GM23338 (cell line): ENCODE data around the gene YIF1A.

Experiments used
- EZH2 ChIP-seq: fragments of 200-600 bp; sonication (generic); IDR thresholded peaks from one replicate; pipeline ENCODE4 v1.8.0; 2017; ENCODE audit warnings: antibody characterized with exemption, mild to moderate bottlenecking, low read depth; ENCODE audit not compliant: unreplicated experiment
- POLR2AphosphoS5 ChIP-seq: IDR thresholded peaks from 2 replicates; pipeline ENCODE4 v1.6.1; 2016; ENCODE audit warnings: antibody characterized with exemption, low read depth
- TF ChIP-seq, protein P1 (sequence below), 2 experiments: fragments of 200-600 bp in 1 of 2; sonication (generic) in 1 of 2; conservative IDR thresholded peaks; 2 replicates each; pipeline versions ENCODE4 v1.5.1 to v1.6.1; 2016 to 2017; ENCODE audit warnings: antibody characterized with exemption in 2 of 2, low read depth in 2 of 2, mild to moderate bottlenecking in 2 of 2, moderate library complexity in 1 of 2

- TF ChIP-seq, protein P1, sequence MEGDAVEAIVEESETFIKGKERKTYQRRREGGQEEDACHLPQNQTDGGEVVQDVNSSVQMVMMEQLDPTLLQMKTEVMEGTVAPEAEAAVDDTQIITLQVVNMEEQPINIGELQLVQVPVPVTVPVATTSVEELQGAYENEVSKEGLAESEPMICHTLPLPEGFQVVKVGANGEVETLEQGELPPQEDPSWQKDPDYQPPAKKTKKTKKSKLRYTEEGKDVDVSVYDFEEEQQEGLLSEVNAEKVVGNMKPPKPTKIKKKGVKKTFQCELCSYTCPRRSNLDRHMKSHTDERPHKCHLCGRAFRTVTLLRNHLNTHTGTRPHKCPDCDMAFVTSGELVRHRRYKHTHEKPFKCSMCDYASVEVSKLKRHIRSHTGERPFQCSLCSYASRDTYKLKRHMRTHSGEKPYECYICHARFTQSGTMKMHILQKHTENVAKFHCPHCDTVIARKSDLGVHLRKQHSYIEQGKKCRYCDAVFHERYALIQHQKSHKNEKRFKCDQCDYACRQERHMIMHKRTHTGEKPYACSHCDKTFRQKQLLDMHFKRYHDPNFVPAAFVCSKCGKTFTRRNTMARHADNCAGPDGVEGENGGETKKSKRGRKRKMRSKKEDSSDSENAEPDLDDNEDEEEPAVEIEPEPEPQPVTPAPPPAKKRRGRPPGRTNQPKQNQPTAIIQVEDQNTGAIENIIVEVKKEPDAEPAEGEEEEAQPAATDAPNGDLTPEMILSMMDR (conservative IDR thresholded peaks at IDR 0.05; ENCODE audit: low read depth in 2 of 2) = no peak
- TF ChIP-seq EZH2 = no peak
- TF ChIP-seq POLR2AphosphoS5 = no peak
Observed at GRCh38 chr11:66286699-66287098, 2.2 kb downstream of the YIF1A start.
